Measurements from ENCODE around the gene NHLRC4. TPM values are rescaled to one million over a fixed set of nuclear protein-coding genes. Genes with fewer than 3 reads are reported as not detected.

The NHLRC4 gene
- total and polyA plus RNA-seq, 4 donors: 2.3 to 8.6 (median 5.7) TPM

DNA sequence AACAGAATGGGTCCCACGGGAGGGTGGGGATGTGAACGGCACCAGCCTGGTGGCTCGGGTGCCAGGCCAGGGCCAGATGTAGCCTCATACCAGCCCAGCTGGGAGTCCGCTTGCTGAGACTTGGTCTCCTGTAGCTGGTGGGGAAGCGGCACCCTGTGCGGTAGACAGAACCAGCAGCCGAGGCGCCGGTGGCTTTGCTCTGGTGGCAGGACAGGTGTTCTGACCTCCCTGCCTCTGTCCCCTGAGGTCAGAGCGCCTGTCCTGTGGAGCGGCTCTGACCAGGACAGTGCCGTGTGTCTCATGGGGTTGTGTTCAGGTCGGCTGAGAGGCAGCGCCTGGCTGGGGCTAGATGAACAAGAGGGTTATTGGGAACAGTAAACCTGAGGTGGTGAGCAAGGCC lies 43.2 kb downstream of the NHLRC4 start:
- H3K4me3 ChIP-seq: no peak overlapping the region
- H3K4me1 ChIP-seq (ENCODE audit: control insufficient read depth in 5 of 5, insufficient read depth in 5 of 5, low read length in 5 of 5): peaks cover 0 to 5% (median 0%) of the 10 kb centered on the region in 5 donors
- peaks cover 0 to 6% (median 1%) of the 10 kb centered on the region in 4 donors for H3K36me3 ChIP-seq (ENCODE audit: control insufficient read depth in 4 of 4, insufficient read depth in 4 of 4, low read length in 4 of 4)
- H3K9me3 ChIP-seq (ENCODE audit: control insufficient read depth in 4 of 4, insufficient read depth in 3 of 4, low read length in 3 of 4): no peaks in the 10 kb centered on the region
- no peak overlapping the region for H3K9ac ChIP-seq (ENCODE audit: insufficient read depth in 1 of 2, low read length in 2 of 2)
- TF ChIP-seq, protein P1, sequence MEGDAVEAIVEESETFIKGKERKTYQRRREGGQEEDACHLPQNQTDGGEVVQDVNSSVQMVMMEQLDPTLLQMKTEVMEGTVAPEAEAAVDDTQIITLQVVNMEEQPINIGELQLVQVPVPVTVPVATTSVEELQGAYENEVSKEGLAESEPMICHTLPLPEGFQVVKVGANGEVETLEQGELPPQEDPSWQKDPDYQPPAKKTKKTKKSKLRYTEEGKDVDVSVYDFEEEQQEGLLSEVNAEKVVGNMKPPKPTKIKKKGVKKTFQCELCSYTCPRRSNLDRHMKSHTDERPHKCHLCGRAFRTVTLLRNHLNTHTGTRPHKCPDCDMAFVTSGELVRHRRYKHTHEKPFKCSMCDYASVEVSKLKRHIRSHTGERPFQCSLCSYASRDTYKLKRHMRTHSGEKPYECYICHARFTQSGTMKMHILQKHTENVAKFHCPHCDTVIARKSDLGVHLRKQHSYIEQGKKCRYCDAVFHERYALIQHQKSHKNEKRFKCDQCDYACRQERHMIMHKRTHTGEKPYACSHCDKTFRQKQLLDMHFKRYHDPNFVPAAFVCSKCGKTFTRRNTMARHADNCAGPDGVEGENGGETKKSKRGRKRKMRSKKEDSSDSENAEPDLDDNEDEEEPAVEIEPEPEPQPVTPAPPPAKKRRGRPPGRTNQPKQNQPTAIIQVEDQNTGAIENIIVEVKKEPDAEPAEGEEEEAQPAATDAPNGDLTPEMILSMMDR (IDR thresholded peaks at IDR 0.05; ENCODE audit: control extremely low read depth, extremely low read depth): no peak
- WGBS, 2 donors: 91 to 94% methylated on average over 12 to 14 of the region's 14 CpGs
- DNase-seq (no peak), ATAC-seq (ENCODE audit: insufficient read depth, low FRiP score) (no peak)
- no peaks in the 10 kb centered on the region for H3K27me3 ChIP-seq (ENCODE audit: control insufficient read depth in 3 of 3, insufficient read depth in 3 of 3, low read length in 2 of 3)
- no peak overlapping the region for H3K27ac ChIP-seq (ENCODE audit: low read depth in 1 of 2, low read length in 1 of 2)

DNA sequence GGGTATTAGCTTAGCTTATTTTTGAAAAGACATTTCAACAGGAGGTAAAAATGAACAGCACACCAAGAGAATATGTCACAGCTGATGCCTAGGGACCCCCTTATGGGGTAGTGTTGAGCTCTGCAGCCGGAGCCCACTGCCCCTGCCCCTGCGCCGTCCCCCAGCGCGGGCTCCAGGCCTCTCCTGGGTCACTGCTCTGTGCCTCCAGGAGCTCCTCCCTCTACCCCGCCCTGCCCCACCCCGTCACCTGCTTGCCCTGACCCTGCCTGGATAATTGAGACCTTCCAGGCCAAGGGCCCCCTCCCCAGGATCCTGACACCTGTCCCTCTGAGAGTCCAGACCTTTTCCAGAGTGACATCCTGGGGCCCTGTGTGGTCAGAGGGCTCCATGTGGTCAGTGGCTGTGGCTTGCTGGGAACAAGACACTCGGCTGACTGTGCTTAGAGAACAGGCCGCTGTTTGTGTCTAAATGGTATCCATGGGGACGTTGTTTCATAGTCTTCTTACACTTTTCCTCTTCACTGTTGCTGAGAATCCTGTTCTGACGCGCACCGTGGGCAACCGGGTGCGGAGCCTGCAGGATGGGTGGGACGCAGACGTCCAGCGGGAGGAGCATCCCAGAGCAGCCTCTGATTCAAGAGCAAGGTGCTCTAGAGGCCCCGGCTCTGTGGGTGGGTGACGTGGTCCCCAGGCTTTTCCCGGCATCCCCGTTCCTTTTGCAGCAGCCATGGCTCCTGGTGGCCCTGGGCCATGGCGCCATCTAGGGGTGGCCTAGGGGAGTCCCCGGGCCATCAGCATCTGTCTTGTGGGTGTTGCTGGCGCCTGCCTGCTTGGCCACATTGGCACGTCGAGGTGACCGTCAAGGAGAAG lies 43.9 kb downstream of the NHLRC4 start:
- no peak overlapping the region for H3K9ac ChIP-seq (ENCODE audit: insufficient read depth in 1 of 2, low read length in 2 of 2)
- WGBS, 2 donors: 72 to 81% methylated on average over 28 of the region's 28 CpGs
- H3K4me1 ChIP-seq (ENCODE audit: control insufficient read depth in 5 of 5, insufficient read depth in 5 of 5, low read length in 5 of 5): peaks cover 0 to 7% (median 0%) of the 10 kb centered on the region in 5 donors
- H3K27ac ChIP-seq (ENCODE audit: low read depth in 1 of 2, low read length in 1 of 2): no peak overlapping the region
- TF ChIP-seq, protein P1 (IDR thresholded peaks at IDR 0.05; ENCODE audit: control extremely low read depth, extremely low read depth): peak; percentile 37
- H3K36me3 ChIP-seq (ENCODE audit: control insufficient read depth in 4 of 4, insufficient read depth in 4 of 4, low read length in 4 of 4): peaks cover 0 to 2% (median 0%) of the 10 kb centered on the region in 4 donors
- no peaks in the 10 kb centered on the region for H3K27me3 ChIP-seq (ENCODE audit: control insufficient read depth in 3 of 3, insufficient read depth in 3 of 3, low read length in 2 of 3)
- DNase-seq (no peak), ATAC-seq (ENCODE audit: insufficient read depth, low FRiP score) (peak; percentile 82)
- H3K4me3 ChIP-seq: no peak overlapping the region
- H3K9me3 ChIP-seq (ENCODE audit: control insufficient read depth in 4 of 4, insufficient read depth in 3 of 4, low read length in 3 of 4): peaks cover 0 to 1% (median 0%) of the 10 kb centered on the region in 4 donors

GRCh38 chr16:615122-615521 lies 48.3 kb downstream of the NHLRC4 start:
- ATAC-seq (ENCODE audit: insufficient read depth, low FRiP score) (no peak), DNase-seq (no peak)
- Histone ChIP-seq H3K9me3 (ENCODE audit: control insufficient read depth in 4 of 4, insufficient read depth in 3 of 4, low read length in 3 of 4) (peaks cover 0 to 1% (median 0%) of the 10 kb centered on the region in 4 donors), H3K27me3 (ENCODE audit: control insufficient read depth in 3 of 3, insufficient read depth in 3 of 3, low read length in 2 of 3) (no peaks in the 10 kb centered on the region), H3K9ac (ENCODE audit: insufficient read depth in 1 of 2, low read length in 2 of 2) (no peak overlapping the region), H3K4me1 (ENCODE audit: control insufficient read depth in 5 of 5, insufficient read depth in 5 of 5, low read length in 5 of 5) (peaks cover 0 to 9% (median 0%) of the 10 kb centered on the region in 5 donors), H3K4me3 (no peak overlapping the region), H3K36me3 (ENCODE audit: control insufficient read depth in 4 of 4, insufficient read depth in 4 of 4, low read length in 4 of 4) (peaks cover 0 to 9% (median 0%) of the 10 kb centered on the region in 4 donors), H3K27ac (ENCODE audit: low read depth in 1 of 2, low read length in 1 of 2) (no peak overlapping the region)
- 94 to 95% methylated on average over 13 of the region's 13 CpGs for WGBS, 2 donors
- TF ChIP-seq, protein P1 (IDR thresholded peaks at IDR 0.05; ENCODE audit: control extremely low read depth, extremely low read depth): no peak

All from lung (tissue), 12 donors.